K562 (cell line): ENCODE data around the gene GARIN5B. TPM values are rescaled to one million over a fixed set of nuclear protein-coding genes. Genes with fewer than 3 reads are reported as not detected.
A peak's percentile ranks its signal among the peaks of the same experiment; 100 is the strongest.

ENCODE experiments used
- CTBP1 ChIP-seq: fragments of 450-650 bp; IDR thresholded peaks from 2 replicates; pipeline ENCODE4 v1.6.1; 2016; ENCODE audit warnings: borderline replicate concordance
- CTCF ChIP-seq, 3 experiments: IDR thresholded peaks in 2 of 3; conservative IDR thresholded peaks in 1 of 3; 2 replicates each; pipeline ENCODE4 v1.5.1; 2011 to 2012; ENCODE audit warnings: low read length in 3 of 3, mild to moderate bottlenecking in 3 of 3, control low read depth in 2 of 3, improper control_type of control experiment in 1 of 3, inconsistent platforms in 1 of 3, low read depth in 1 of 3, mixed read lengths in 1 of 3, moderate library complexity in 1 of 3; ENCODE audit not compliant: insufficient read depth in 2 of 3
- RBM39 ChIP-seq: fragments of 200-400 bp; formaldehyde crosslinking; optimal IDR thresholded peaks from 2 replicates; pipeline ENCODE3; 2018; ENCODE audit warnings: low read depth, low read length
- RCOR1 ChIP-seq, 2 experiments: IDR thresholded peaks; 2 replicates each; pipeline ENCODE4 v1.6.1; 2012; ENCODE audit warnings: low read depth in 2 of 2, low read length in 2 of 2, borderline replicate concordance in 1 of 2, improper control_type of control experiment in 1 of 2
- TAF1 ChIP-seq: IDR thresholded peaks from 2 replicates; pipeline ENCODE4 v1.6.1; 2011; ENCODE audit warnings: mild to moderate bottlenecking, low read length, moderate library complexity; ENCODE audit not compliant: insufficient read depth, control insufficient read depth, severe bottlenecking; ENCODE audit errors: extremely low read depth
- ZNF347 ChIP-seq: fragments of 450-650 bp; formaldehyde crosslinking; IDR thresholded peaks from 2 replicates; pipeline ENCODE4 v1.4.0; 2020; ENCODE audit warnings: low read depth, mild to moderate bottlenecking, moderate library complexity
- ZNF75A ChIP-seq: fragments of 450-650 bp; formaldehyde crosslinking; IDR thresholded peaks from 2 replicates; pipeline ENCODE4 v1.4.0; 2020; ENCODE audit warnings: mild to moderate bottlenecking
- polyA plus RNA-seq, 8 experiments: library from polyadenylated mRNA; depleted of rRNA in 4 of 8; stranded (reverse) in 5 of 8; unstranded in 3 of 8; fragments of >200 nt; fragmentation: Nextera tagmentation in 2 of 8; fragmentation: Illumina TruSeq in 1 of 8; extraction: Ambion mirVana in 2 of 8; extraction: Trizol in 1 of 8; gene quantifications; 2 replicates each; pipeline versions ENCODE4 v1.2.1 to v1.2.3, GENCODE V29; 2011 to 2014; ENCODE audit warnings: inconsistent platforms in 1 of 8, missing spikeins in 1 of 8
- total RNA-seq, 7 experiments: library from RNA; depleted of rRNA in 6 of 7; stranded (reverse); fragments of >200 nt in 6 of 7; fragmentation: Illumina TruSeq in 2 of 7; extraction: Trizol in 2 of 7; gene quantifications; 2 replicates each; pipeline versions ENCODE4 v1.2.1 to v1.2.3, GENCODE V29; 2011 to 2021; ENCODE audit warnings: low replicate concordance in 1 of 7

GARIN5B gene
- total and polyA plus RNA-seq, 9 of the 15 experiments (the other 6 are each of a cell fraction or from before 2014, with no cell fraction given): not detected

GRCh38 chr19:55390461-55390880 is 27.4 kb upstream of the GARIN5B start (continued):
- TF ChIP-seq CTBP1: 0 out of 2 replicates have a peak, but pooled peaks have one; percentile 19
- 0 out of 4 replicates have a peak, but pooled peaks of 1 of the 2 experiments have one; percentile 15 for TF ChIP-seq RCOR1 (IDR thresholded peaks at IDR 0.05; ENCODE audit: borderline replicate concordance in 1 of 2, low read depth in 2 of 2, low read length in 2 of 2)
- TF ChIP-seq TAF1: peak; percentile 27
- TF ChIP-seq CTCF (IDR thresholded peaks at IDR 0.05 in 2 of 3, conservative IDR thresholded peaks at IDR 0.05 in 1 of 3; ENCODE audit: insufficient read depth in 2 of 3, low read depth in 1 of 3, low read length in 3 of 3): no peak
- TF ChIP-seq ZNF75A (CRISPR knock-in tag): no peak
- TF ChIP-seq ZNF347 (CRISPR knock-in tag): no peak
- peak; percentile 12 for TF ChIP-seq RBM39
- TF ChIP-seq, all 486 proteins: peak for 12
